ENCODE results near the gene RAD51B.

DNA sequence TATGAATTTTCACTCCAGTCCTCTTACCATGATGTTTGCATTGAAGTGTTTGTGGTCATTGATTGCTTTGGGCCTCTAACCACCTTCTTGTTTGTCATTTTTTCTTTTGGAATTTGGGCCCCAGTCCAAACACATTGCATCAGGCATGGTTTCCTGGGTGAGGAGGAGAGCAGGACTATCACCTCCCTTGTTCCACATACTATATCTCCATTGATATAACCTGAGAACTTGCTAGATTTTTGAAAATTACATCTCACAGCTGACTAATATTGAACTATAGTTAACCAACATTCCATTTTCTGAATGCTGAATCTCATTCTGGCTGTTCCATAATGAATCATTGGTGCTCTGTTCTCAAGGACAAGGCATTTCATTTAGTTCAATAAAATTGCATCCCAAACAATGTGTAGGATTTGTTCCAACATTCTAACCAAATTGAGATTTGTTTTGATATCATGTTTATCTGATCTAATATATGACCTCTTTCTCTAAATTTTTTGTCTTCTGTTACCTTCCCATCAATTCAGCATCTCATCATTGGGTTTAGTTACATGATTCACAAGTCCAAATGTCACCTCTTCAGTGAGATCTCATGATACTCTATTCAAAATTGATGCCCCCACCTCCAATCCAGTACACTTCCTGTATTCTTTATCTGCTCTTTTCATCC is 644.3 kb downstream of the RAD51B start:
- TF ChIP-seq, protein P1, sequence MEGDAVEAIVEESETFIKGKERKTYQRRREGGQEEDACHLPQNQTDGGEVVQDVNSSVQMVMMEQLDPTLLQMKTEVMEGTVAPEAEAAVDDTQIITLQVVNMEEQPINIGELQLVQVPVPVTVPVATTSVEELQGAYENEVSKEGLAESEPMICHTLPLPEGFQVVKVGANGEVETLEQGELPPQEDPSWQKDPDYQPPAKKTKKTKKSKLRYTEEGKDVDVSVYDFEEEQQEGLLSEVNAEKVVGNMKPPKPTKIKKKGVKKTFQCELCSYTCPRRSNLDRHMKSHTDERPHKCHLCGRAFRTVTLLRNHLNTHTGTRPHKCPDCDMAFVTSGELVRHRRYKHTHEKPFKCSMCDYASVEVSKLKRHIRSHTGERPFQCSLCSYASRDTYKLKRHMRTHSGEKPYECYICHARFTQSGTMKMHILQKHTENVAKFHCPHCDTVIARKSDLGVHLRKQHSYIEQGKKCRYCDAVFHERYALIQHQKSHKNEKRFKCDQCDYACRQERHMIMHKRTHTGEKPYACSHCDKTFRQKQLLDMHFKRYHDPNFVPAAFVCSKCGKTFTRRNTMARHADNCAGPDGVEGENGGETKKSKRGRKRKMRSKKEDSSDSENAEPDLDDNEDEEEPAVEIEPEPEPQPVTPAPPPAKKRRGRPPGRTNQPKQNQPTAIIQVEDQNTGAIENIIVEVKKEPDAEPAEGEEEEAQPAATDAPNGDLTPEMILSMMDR (IDR thresholded peaks at IDR 0.05) = no peak
- no peak for TF ChIP-seq POLR2A (IDR thresholded peaks at IDR 0.05)
